Trophoblast cell (in vitro differentiated cells and primary cell): ENCODE measurements around the gene SSX4.
"Not testable (repeated sequence)": the region's sequence is repeated elsewhere in the genome, so short reads cannot be mapped to it uniquely, and the experiment has no call there.

Source experiments
- DNase-seq, 2 donors: peaks; one replicate each; pipeline ENCODE4 v3.0.0-alpha.2; 2016
- H2AFZ ChIP-seq: 2 replicates; pipeline ENCODE4 v1.6.1; 2013; ENCODE audit warnings: low read length, moderate library complexity, mild to moderate bottlenecking; ENCODE audit not compliant: insufficient read depth, poor library complexity
- H2AK5ac ChIP-seq: 2 replicates; pipeline ENCODE4 v1.6.1; 2013; ENCODE audit warnings: mild to moderate bottlenecking, low read length
- H2BK120ac ChIP-seq: 2 replicates; pipeline ENCODE4 v1.6.1; 2013; ENCODE audit warnings: low read length, mild to moderate bottlenecking, moderate library complexity; ENCODE audit not compliant: insufficient read depth, poor library complexity
- H2BK12ac ChIP-seq: 2 replicates; pipeline ENCODE4 v1.6.1; 2013; ENCODE audit warnings: mild to moderate bottlenecking, low read length, moderate library complexity
- H2BK5ac ChIP-seq: 2 replicates; pipeline ENCODE4 v1.6.1; 2013; ENCODE audit warnings: low read length, low read depth, moderate library complexity, mild to moderate bottlenecking; ENCODE audit not compliant: poor library complexity
- H3K14ac ChIP-seq: 2 replicates; pipeline ENCODE4 v1.6.1; 2013; ENCODE audit warnings: mild to moderate bottlenecking, low read length
- H3K18ac ChIP-seq: 2 replicates; pipeline ENCODE4 v1.6.1; 2013; ENCODE audit warnings: mild to moderate bottlenecking, low read length
- H3K23ac ChIP-seq: 2 replicates; pipeline ENCODE4 v1.6.1; 2013; ENCODE audit warnings: low read length
- H3K27ac ChIP-seq: 2 replicates; pipeline ENCODE4 v1.5.1; 2013; ENCODE audit warnings: low read depth, mild to moderate bottlenecking, inconsistent platforms, low read length, moderate library complexity
- H3K27me3 ChIP-seq: 2 replicates; pipeline ENCODE4 v1.6.1; 2013; ENCODE audit warnings: inconsistent platforms, mild to moderate bottlenecking, low read length, moderate library complexity; ENCODE audit not compliant: insufficient read depth
- H3K36me3 ChIP-seq, 2 experiments: 1 replicate in 1 of 2; 2 replicates in 1 of 2; pipeline ENCODE4 v1.6.1; 2013; ENCODE audit warnings: low read length in 2 of 2, mild to moderate bottlenecking in 2 of 2, moderate library complexity in 1 of 2; ENCODE audit not compliant: insufficient read depth in 2 of 2, control insufficient read depth in 1 of 2
- H3K4ac ChIP-seq: 2 replicates; pipeline ENCODE4 v1.6.1; 2013; ENCODE audit warnings: low read depth, mild to moderate bottlenecking, low read length, moderate library complexity
- H3K4me1 ChIP-seq, 2 experiments: 1 replicate in 1 of 2; 2 replicates in 1 of 2; pipeline ENCODE4 v1.6.1; 2013; ENCODE audit warnings: low read length in 2 of 2, mild to moderate bottlenecking in 2 of 2, moderate library complexity in 1 of 2; ENCODE audit not compliant: insufficient read depth in 2 of 2, control insufficient read depth in 1 of 2
- H3K4me2 ChIP-seq: 2 replicates; pipeline ENCODE4 v1.6.1; 2013; ENCODE audit warnings: inconsistent platforms, mild to moderate bottlenecking, low read length, moderate library complexity
- H3K4me3 ChIP-seq: 2 replicates; pipeline ENCODE4 v1.5.1; 2013; ENCODE audit warnings: mild to moderate bottlenecking, low read depth, low read length, inconsistent platforms
- H3K79me1 ChIP-seq: one replicate; pipeline ENCODE4 v1.6.1; 2013; ENCODE audit warnings: low read length
- H3K79me2 ChIP-seq: 2 replicates; pipeline ENCODE4 v1.6.1; 2013; ENCODE audit warnings: low read length, mild to moderate bottlenecking; ENCODE audit not compliant: control insufficient read depth, insufficient read depth, poor library complexity
- H3K9ac ChIP-seq: 2 replicates; pipeline ENCODE4 v1.6.1; 2013; ENCODE audit warnings: mild to moderate bottlenecking, low read length
- H3K9me3 ChIP-seq: 2 replicates; pipeline ENCODE4 v1.6.1; 2013; ENCODE audit warnings: low read depth, mild to moderate bottlenecking, control low read depth, inconsistent platforms, low read length; ENCODE audit not compliant: insufficient read depth
- H4K12ac ChIP-seq: 2 replicates; pipeline ENCODE4 v1.6.1; 2013; ENCODE audit warnings: low read depth, mild to moderate bottlenecking, low read length, moderate library complexity
- H4K8ac ChIP-seq: 2 replicates; pipeline ENCODE4 v1.6.1; 2013; ENCODE audit warnings: low read depth, mild to moderate bottlenecking, low read length, moderate library complexity
- H4K91ac ChIP-seq: one replicate; pipeline ENCODE4 v1.6.1; 2013; ENCODE audit warnings: low read depth, mild to moderate bottlenecking, low read length, moderate library complexity
- WGBS: extraction: QIAGEN DNeasy Blood & Tissue Kit; methylation state at CpG from one replicate; pipeline ENCODE4 v1.1.7; 2013; ENCODE audit warnings: missing lambda C conversion rate; ENCODE audit not compliant: insufficient read length, insufficient coverage; ENCODE audit errors: extremely low coverage; 5-methylcytosine and 5-hydroxymethylcytosine counted together

SSX4 gene

DNA sequence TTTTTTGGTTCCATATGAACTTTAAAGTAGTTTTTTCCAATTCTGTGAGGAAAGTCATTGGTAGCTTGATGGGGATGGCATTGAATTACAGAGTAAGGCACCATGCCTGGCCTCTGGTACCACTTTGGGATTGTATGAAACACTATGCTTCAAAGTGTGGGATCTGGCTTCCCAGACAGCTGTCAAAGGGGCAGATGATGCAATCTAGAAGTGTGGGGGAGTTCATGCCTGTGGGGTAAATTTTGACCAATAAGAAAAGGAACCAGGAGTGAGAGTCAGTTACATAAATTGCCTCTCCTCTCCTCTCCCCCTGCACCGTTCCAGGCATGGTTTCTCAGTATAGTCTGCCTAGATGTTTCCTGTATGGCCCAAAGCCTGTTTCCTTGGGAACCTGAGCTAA is 14.5 kb downstream of the SSX4 start:
- H3K4me1 ChIP-seq, H3K79me1 ChIP-seq, H2BK5ac ChIP-seq, H3K4me2 ChIP-seq, H3K4ac ChIP-seq, H4K12ac ChIP-seq, H2AFZ ChIP-seq, H3K9ac ChIP-seq, H2BK120ac ChIP-seq, H2AK5ac ChIP-seq, H3K27me3 ChIP-seq, H4K8ac ChIP-seq, DNase-seq, H3K36me3 ChIP-seq, H3K79me2 ChIP-seq, H3K9me3 ChIP-seq, H4K91ac ChIP-seq, H2BK12ac ChIP-seq, H3K18ac ChIP-seq, H3K14ac ChIP-seq, H3K23ac ChIP-seq, H3K27ac ChIP-seq, H3K4me3 ChIP-seq: not testable (repeated sequence)
- WGBS: no CpG with 5 or more reads among the region's 1 CpG

GRCh38 chrX:48411860-48412259 is 28.5 kb downstream of the SSX4 start, which contains the start of gene SSX4B:
Gene SSX4B, minus strand, starts transcription at chrX:48411960. Its CDS starts 588 bp downstream, at chrX:48411372.
- H3K4ac ChIP-seq, H2BK12ac ChIP-seq, H2BK5ac ChIP-seq, H4K12ac ChIP-seq, H2AFZ ChIP-seq, H3K79me2 ChIP-seq, H3K27ac ChIP-seq, H3K14ac ChIP-seq, H4K91ac ChIP-seq, H2AK5ac ChIP-seq, H3K23ac ChIP-seq, H3K9me3 ChIP-seq, H3K27me3 ChIP-seq, H3K79me1 ChIP-seq, DNase-seq, H3K9ac ChIP-seq, H3K4me2 ChIP-seq, H3K18ac ChIP-seq, H3K4me3 ChIP-seq, H3K36me3 ChIP-seq, H2BK120ac ChIP-seq, H3K4me1 ChIP-seq, H4K8ac ChIP-seq: not testable (repeated sequence)
- no CpG with 5 or more reads among the region's 15 CpGs for WGBS

DNA sequence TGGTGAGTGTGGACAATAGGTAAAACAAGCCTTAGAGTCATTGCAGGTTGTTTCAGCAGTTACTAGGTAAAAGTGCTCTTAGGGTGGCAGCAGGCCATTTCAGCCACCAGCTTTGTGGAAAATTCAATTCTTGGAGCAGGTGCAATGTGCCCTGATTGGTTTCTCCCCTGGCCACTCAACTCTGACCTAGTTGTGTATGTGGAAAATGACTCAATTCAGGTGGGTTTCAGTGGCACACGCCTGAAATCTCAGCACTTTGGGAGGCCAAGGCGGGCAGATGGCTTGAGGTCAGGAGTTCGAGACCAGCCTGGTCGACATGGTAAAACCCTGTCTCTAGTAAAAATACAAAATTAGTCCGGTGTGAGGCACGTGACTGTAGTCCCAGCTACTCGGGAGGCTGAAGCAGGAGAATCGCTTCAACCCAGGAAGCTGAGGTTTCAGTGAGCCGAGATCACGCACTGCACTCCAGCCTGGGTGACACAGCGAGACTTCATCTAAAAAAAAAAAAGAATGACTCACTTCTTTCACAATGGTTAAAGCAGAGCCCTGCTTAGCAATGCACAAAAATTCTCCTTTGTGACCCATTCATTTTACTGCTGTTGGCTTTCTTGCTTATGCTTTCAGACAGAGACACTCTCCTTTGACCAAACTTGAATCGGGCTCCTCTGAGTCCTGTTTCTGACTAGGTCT is 43.8 kb downstream of the SSX4 start:
- H4K12ac ChIP-seq: not testable (repeated sequence)

DNA sequence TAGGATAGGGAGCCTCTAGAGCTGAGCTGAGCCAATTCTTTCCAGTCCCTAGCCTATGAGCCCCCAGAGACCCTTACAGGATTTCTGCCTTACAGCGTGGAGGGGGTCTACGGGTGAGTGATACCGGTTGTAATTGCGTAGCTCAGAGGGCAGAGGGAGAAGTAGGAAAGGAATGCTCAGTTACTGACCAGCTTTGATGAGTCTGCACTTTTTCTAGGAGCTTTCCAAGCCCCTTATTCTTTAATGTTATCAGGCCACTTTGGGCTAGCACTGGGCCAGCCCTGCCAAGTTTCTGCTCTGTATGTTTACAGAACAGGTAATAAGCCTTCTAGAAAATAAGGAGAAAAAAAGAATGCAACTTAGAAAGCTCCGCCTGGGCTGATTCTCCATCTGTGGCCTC is 46.3 kb downstream of the SSX4 start:
- not testable (repeated sequence) for H4K8ac ChIP-seq, H3K27ac ChIP-seq, H3K4me1 ChIP-seq, H3K9ac ChIP-seq, H4K12ac ChIP-seq, H4K91ac ChIP-seq, H3K4me3 ChIP-seq, DNase-seq, H2BK5ac ChIP-seq, H3K14ac ChIP-seq, H3K4ac ChIP-seq, H2AK5ac ChIP-seq, H3K23ac ChIP-seq, H3K36me3 ChIP-seq, H3K4me2 ChIP-seq, H3K9me3 ChIP-seq, H3K79me1 ChIP-seq, H2BK120ac ChIP-seq, H2AFZ ChIP-seq, H3K27me3 ChIP-seq, H3K79me2 ChIP-seq, H2BK12ac ChIP-seq, H3K18ac ChIP-seq
- WGBS: no CpG with 5 or more reads among the region's 5 CpGs

More for the DNA sequence above, 43.8 kb downstream of the SSX4 start:
- WGBS: no CpG with 5 or more reads among the region's 12 CpGs
- not testable (repeated sequence) for H3K79me1 ChIP-seq, H3K4me2 ChIP-seq, H3K4ac ChIP-seq, H3K27me3 ChIP-seq, H3K9ac ChIP-seq, H2BK12ac ChIP-seq, DNase-seq, H4K8ac ChIP-seq, H3K9me3 ChIP-seq, H3K23ac ChIP-seq, H3K4me1 ChIP-seq, H2AFZ ChIP-seq, H3K18ac ChIP-seq, H2AK5ac ChIP-seq, H3K14ac ChIP-seq, H3K4me3 ChIP-seq, H3K27ac ChIP-seq, H2BK120ac ChIP-seq, H2BK5ac ChIP-seq, H3K79me2 ChIP-seq, H4K91ac ChIP-seq, H3K36me3 ChIP-seq
